Measurements from ENCODE around the gene OARD1.

DNA sequence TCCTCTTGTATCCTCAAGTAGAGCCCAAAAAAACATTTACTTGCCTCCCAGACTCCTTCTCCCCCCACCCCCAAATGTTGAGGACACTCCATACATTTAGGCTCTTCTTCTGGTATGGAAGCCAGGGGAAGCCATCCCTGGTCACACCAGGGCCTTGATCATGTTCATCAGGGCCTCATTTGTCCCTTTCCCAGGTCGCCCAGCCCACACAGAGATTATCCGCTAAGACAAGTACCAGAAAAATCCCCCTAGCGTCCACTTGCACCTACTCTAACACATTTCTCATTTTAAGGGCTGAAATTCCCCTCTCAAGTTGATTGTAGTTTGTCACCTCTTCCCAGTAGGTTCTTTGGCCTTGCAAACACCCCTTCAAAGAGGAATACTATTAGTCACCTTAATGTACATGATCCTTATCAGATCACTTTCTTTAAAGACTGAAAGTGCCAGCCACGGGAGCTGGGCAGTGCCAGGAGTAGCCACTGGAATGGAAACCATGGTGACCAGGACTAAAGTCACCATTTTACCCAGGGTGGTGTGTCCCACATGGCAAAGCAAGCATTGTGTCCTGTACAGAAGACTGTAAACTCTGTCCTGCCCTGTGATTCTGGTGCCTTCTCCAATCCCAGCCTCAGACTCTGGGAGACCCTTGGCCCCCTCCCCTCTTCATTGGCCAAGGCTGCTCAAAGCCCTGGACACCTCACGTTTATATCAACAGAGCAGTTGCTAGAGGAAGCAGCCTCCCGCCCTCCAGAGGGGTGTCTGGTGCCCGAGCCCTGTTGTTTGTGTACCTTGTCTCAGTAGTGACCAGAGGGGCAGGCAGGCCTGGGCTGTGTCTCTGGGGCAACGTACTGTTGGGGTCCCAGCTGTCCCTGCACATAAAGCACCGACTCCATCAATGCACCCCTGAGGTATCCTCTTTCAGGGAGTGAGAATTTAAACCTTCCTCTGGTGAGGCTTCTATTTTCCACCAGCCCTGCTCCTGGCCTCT lies 24.1 kb downstream of the OARD1 start:
- TF ChIP-seq CTCF (IDR thresholded peaks at IDR 0.05; ENCODE audit: low read length) (no peak), EZH2phosphoT487 (IDR thresholded peaks at IDR 0.05; ENCODE audit: low read length) (no peak), EZH2 (optimal IDR thresholded peaks at IDR 0.05; ENCODE audit: low read depth, low read length) (no peak)

Data from MM.1S (cell line).